Mammary epithelial cell (primary cell): ENCODE results near the gene TTC7B.
"Not testable (repeated sequence)": the region's sequence is repeated elsewhere in the genome, so short reads cannot be mapped to it uniquely, and the experiment has no call there.

Experiments used
- EZH2 ChIP-seq: IDR thresholded peaks from 2 replicates; pipeline ENCODE4 v1.6.1; 2012; ENCODE audit warnings: low read length, inconsistent platforms, borderline replicate concordance
- TF ChIP-seq, protein P1 (sequence below), 2 donors: IDR thresholded peaks in 1 of 2; conservative IDR thresholded peaks in 1 of 2; 2 replicates each; pipeline ENCODE4 v1.5.1; 2011 to 2012; ENCODE audit warnings: inconsistent platforms in 2 of 2, low read length in 2 of 2, mild to moderate bottlenecking in 2 of 2, control low read depth in 1 of 2, low read depth in 1 of 2; ENCODE audit not compliant: insufficient read depth in 1 of 2; ENCODE audit errors: extremely low read depth in 1 of 2

DNA sequence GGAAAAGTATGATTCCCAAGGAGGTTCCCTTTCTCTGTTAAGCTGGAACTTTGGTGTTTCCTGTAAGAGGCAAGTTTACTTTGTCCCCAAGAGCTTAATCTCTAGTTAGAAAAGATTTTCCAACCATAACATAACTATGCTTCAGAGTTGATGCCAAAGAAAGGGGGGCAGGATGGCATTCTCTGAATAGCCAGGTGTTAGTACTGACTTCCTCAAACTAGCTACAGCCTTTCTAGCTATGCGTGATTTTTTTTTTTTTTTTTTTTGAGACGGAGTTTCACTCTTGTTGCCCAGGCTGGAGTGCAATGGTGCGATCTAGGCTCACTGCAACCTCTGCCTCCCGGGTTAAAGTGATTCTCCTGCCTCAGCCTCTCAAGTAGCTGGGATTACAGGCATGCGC lies 39.9 kb upstream of the TTC7B start:
- not testable (repeated sequence) for TF ChIP-seq EZH2
- TF ChIP-seq, protein P1, sequence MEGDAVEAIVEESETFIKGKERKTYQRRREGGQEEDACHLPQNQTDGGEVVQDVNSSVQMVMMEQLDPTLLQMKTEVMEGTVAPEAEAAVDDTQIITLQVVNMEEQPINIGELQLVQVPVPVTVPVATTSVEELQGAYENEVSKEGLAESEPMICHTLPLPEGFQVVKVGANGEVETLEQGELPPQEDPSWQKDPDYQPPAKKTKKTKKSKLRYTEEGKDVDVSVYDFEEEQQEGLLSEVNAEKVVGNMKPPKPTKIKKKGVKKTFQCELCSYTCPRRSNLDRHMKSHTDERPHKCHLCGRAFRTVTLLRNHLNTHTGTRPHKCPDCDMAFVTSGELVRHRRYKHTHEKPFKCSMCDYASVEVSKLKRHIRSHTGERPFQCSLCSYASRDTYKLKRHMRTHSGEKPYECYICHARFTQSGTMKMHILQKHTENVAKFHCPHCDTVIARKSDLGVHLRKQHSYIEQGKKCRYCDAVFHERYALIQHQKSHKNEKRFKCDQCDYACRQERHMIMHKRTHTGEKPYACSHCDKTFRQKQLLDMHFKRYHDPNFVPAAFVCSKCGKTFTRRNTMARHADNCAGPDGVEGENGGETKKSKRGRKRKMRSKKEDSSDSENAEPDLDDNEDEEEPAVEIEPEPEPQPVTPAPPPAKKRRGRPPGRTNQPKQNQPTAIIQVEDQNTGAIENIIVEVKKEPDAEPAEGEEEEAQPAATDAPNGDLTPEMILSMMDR (conservative IDR thresholded peaks at IDR 0.05 in 1 of 2, IDR thresholded peaks at IDR 0.05 in 1 of 2; ENCODE audit: extremely low read depth in 1 of 2, insufficient read depth in 1 of 2, low read depth in 1 of 2, low read length in 2 of 2) = not testable (repeated sequence)
